Ureter (tissue), 1 donor: ENCODE data around the gene GATAD2A. TPM values are rescaled to one million over a fixed set of nuclear protein-coding genes. Genes with fewer than 3 reads are reported as not detected.
A peak's percentile ranks its signal among the peaks of the same experiment; 100 is the strongest.
"Not testable (repeated sequence)": the region's sequence is repeated elsewhere in the genome, so short reads cannot be mapped to it uniquely, and the experiment has no call there.

Experiments
- DNase-seq: peaks from one replicate; pipeline ENCODE4 v3.0.0-alpha.2; 2020; ENCODE audit warnings: low spot score
- total RNA-seq: library from RNA; stranded (reverse); gene quantifications from one replicate; pipeline ENCODE4 v1.2.4, GENCODE V29; 2023
- donor health status: DM: yes; HTN: yes; CAD: no.

Gene GATAD2A
- 92.7 TPM for total RNA-seq

DNA sequence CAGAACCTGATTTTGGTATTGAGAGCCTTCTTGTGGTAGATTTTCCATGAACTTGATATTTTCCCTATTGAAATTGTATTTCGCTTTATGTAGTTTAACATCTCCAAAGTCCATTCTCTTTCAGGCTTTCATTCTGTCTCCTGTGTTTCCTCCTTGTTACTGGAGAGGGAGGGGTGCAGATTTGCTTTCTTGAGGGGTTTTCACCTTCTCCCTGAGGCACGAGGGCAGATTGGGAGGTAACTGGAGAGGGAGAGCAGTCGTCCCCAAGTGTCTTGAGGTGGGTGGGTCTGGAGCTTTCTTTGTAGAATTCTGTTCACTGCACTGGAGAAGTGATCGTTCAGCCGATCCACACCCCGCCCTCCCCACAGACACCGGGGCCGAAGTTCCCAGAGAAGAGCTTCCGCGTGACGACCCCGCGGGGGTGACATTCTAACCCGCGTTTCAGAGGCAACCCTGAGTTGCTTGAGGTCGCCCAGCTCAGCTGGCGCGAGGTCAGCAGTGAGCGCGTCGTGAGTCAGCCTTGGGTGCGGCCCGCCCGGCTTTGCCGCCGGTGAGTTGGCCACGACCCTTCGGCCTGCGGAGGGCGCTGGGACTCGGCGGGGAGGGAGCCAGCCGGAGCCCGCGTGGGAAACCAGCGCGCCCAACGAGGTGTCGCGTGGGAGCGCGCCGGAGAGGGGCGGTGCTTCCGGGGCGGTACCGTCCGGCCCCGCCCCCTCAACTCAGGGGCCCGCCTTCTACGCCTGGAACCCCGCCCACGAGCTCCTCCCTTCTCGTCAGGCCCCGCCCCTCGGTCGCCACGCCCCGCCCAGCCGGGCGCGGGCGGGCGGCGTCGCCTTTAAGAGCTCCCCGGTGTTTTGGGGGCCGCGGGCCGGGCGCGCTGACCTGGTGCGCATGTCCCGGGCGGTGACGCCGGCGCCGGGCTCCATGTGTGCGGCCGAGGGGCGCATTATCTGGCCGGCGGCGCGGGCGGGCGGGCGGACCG is at the start of gene GATAD2A:
Gene GATAD2A (plus strand): TSS at position 797 of the 982 bp plus-strand sequence. CDS start 59,671 bp downstream, outside the sequence.
- DNase-seq, result peak; percentile 95

- no peak for DNase-seq
Measured at GRCh38 chr19:19356500-19356899, 49.0 kb upstream of the GATAD2A start.

GRCh38 chr19:19356901-19357566 is 48.4 kb upstream of the GATAD2A start:
- no peak for DNase-seq

DNA sequence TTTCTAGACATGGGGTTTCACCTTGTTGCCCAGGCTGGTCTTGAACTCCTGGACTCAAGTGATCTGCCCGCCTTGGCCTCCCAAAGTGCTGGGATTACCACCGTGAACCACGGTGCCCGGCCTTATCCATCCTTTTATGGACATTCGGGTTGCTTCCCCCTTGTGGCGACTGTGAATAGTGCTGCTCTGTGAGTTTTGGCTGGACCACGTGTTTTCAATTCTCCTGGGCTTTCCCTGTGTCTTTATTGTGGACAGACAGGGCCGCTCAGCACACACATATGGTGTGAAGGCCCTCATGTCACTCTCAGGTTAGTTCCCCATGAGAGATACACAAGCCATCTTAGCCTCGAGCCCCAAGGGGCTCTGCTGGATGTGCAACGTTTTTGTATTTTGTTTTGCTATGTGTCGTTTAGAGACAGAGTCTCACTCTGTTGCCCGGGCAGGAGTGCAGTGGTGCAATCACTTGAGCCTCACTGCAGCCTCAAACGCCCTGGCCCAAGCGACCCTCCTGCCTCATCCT is 44.3 kb upstream of the GATAD2A start:
- DNase-seq, result peak; percentile 80

- DNase-seq, result no peak
Measured at GRCh38 chr19:19362075-19362474, 43.4 kb upstream of the GATAD2A start.

- DNase-seq, result peak; percentile 71
Measured at GRCh38 chr19:19366434-19367396, 38.8 kb upstream of the GATAD2A start.

DNA sequence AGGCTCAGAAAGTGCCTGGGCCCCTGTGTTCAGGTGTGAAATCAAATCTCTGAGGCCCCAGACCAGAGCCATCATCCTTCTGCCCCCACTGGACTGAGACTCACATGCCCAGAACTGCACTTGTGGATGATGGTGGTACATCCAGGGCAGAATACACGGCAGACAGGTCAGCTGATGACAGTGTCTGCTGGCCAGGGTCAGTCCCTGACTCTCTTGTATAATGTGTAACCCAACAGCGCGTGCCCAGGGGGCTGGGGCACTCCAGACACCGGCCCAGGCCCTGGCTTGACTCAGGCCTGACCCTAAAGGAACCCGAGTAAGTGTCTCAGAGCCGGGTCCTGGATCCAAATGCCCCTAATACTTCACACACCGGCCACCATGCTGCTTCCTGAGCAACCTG is 37.4 kb upstream of the GATAD2A start:
- DNase-seq, result no peak

DNA sequence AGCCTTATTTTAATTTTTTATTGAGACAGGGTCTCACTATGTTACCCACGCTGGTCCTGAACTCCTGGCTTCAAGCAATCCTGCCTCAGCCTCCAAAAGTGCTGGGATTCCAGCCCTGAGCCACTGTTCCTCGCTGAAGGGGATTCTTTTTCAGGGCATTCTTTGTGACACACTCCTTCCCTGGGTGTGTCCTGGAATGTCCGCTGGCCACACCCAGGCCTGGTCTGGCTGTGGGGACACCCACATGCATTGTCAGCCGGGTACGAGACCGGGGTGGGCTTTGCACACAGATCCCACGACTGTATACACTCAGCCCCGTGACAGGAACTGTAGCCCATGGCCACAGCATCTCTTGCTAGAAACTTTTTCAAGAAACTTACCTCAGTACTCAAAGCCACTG is 34.4 kb upstream of the GATAD2A start:
- DNase-seq, result no peak

DNA sequence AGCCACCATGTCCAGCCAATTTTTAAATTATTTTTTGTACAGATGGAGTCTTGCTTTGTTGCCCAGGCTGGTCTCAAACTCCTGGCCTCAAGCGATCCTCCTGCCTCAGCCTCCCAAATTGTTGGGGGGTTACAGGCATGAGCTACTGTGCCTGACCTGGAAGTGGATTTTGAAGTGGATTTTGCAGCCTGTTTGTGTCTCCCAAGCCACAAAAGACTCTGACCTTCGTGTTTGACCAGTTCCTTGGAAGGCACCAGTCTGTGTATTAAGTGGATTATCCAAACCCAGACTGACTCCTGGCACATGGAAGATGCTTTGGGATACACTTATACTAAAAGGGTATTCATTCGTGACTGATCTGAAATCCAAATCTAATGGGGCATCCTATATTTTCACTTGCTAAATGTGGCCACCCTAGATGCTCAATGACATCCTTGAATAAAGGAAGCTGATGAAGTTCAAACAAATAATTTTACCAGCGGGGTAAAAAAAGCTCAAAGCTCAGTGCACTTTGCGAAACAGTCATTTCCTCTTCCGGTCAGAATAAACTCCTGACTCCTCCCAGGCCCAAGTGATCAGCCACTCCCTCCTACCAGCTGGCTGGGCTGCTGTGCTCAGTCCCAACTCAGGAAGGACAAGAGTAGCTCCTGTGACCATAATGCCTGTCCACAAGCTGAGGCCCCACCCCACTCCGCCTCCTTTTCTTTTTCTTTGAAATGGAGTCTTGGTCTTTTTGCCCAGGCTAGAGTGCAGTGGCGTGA is 32.6 kb upstream of the GATAD2A start:
- DNase-seq, result peak; percentile 84

- no peak for DNase-seq
Measured at GRCh38 chr19:19379527-19379926, 25.9 kb upstream of the GATAD2A start.

- not testable (repeated sequence) for DNase-seq
Measured at GRCh38 chr19:19380316-19380715, 25.2 kb upstream of the GATAD2A start.

- DNase-seq, result no peak
Measured at GRCh38 chr19:19381007-19381926, 24.2 kb upstream of the GATAD2A start.

DNA sequence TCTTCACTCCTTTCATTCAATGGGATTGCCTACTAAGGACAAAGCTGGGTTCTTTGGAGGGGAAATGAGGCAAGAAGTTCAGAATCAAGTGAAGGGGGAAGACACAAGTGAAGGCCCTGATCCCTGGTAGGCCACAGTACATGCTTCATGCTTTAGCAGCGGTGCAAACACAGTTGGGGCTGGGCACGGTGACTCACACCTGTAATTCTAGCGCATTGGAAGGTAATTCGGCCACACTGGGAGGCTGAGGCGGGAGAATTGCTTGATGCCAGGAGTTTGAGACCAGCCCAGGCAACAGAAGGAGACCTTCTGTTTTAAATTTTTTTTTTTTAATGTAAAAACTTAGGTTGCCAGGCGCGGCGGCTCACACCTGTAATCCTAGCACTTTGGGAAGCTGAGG is 23.4 kb upstream of the GATAD2A start:
- DNase-seq, result no peak

DNA sequence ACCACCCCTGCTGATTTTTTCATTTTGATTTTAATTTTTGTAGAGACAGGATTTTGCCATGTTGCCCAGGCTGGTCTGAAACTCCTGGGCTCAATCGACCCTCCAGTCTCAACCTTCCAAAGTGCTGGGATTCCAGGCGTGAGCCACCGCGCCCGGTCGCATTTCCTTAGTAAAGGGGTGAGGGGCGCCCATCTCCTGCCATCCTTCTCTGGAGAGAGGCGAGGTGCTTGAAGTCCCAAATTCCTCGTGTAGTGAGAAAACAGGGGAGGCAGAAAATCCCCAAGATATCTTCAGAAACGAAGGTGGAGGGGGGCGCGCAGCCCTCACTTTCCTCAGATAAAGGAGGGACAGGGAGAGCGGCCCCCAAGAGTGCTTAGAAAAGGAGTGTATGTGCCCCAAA is 21.0 kb upstream of the GATAD2A start:
- DNase-seq, result no peak

DNA sequence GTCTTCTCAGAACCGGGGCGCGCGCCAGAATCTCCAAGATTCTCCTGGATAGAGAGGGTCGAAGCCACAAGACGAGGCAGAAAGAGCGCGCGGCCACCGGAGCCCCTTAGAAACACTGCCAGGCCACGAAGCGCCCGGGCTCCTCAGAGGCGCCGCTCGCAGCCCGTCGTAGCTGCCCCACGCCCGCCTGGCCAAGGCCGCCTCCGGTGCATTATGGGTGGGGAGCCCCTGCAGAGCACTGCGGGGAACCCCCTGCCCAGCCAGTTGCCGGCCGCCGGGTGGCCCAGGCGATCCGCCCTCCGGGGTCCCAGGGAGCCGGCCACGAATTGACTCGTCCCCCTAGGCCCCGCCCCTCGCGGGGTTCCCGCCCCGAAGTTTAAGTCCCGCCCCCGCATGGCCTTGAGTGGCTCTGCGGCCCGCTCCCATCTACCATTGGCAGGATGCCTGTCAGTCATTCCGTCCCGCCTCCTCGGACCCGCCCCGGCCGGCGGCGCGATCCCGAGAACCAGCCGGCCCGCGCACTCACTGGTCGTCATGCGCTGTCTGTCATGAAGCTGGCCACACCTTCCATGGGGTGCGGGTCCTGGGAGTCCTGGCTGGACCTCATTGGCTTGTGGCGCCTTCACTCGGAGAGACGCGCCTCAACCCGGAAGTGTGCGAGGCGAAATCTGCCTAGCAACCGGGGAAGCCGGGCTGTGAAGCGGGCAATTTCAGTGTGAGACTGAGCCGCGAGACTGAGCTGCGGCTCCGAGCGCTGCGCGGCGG is 20.2 kb upstream of the GATAD2A start:
- peak; percentile 100 for DNase-seq

DNA sequence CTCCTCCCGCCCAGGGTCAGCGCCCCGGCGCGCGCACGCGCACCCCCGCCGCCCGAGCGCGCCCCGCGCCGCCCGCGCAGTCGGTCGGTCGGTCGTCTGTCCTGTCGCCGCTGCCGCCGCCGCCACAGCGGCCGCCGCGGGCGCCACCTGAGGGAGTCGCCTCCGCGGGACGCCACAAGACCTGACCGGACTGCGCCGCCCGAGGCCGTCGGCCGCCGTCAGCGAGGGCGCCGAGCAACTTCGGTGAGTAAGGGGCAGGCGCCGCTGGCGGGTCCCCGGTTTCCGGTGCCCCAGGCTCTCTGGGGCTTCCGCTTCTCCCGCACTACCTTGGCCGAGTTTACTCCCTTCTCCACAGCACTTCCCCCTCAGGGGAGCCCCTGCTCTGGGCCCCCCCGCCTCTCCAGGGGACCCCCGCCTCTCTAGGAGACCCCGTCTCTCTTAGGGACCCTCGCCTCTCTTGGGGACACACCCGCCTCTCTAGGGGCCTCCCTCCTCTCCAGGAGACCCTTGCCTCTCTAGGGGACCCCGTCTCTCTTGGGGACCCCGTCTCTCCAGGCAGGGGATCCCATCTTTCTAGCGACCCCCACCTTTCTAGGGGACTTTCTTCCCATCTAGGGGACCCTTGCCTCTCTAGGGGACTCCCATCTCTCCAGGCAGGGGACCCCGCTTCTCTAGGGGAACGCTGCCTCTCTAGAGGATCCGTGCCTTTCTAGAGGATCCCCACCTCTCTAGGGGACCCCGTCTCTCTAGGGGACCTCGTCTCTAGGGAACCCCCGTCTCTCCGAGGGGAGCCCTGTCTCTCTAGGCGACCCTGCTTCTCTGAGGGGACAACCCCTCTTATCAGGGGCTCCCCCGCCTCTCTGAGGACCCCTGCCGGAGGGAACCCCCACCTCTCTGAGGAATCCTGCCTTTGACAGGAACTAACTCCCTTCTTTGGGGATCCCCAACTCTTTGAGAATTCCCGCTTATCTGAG is 19.3 kb upstream of the GATAD2A start:
- peak; percentile 63 for DNase-seq

- no peak for DNase-seq
Measured at GRCh38 chr19:19387108-19387507, 18.4 kb upstream of the GATAD2A start.
